ENCODE data around the gene SP2. TPM values are rescaled to one million over a fixed set of nuclear protein-coding genes. Genes with fewer than 3 reads are reported as not detected.

The SP2 gene
- total and polyA plus RNA-seq, 2 of the 8 experiments (the other 6 are each of a cell fraction or from before 2014, with no cell fraction given), result 5.6 to 13.8 TPM

GRCh38 chr17:47917581-47917980 is 21.5 kb downstream of the SP2 start (continued):
- TF ChIP-seq RXRA (IDR thresholded peaks at IDR 0.05; ENCODE audit: insufficient read depth, low read depth, low read length) (no peak), E2F6 (IDR thresholded peaks at IDR 0.05) (no peak), SUZ12 (IDR thresholded peaks at IDR 0.05; ENCODE audit: low read length) (no peak), TCF12 (IDR thresholded peaks at IDR 0.05; ENCODE audit: low read depth, low read length) (no peak), NRF1 (IDR thresholded peaks at IDR 0.05; ENCODE audit: low read depth, low read length) (no peak), GTF2F1 (IDR thresholded peaks at IDR 0.05; ENCODE audit: borderline replicate concordance, low read depth, low read length) (no peak)
